Mucosa of descending colon (tissue), 3 donors: ENCODE measurements around the gene FAM107B. TPM values are rescaled to one million over a fixed set of nuclear protein-coding genes. Genes with fewer than 3 reads are reported as not detected.

Experiments
- ATAC-seq: fragments of 200-7000 bp; cut with Tn5 transposase; one replicate; pipeline ENCODE4 v1.9.1; 2020; ENCODE audit warnings: mild to moderate bottlenecking, moderate library complexity
- DNase-seq, 3 donors: peaks; one replicate each; pipeline ENCODE4 v3.0.0-alpha.2; 2020
- H3K36me3 ChIP-seq: fragments of 200-600 bp; one replicate; pipeline ENCODE4 v1.8.0; 2021; ENCODE audit warnings: low read depth, mild to moderate bottlenecking
- H3K4me1 ChIP-seq: fragments of 200-600 bp; one replicate; pipeline ENCODE4 v1.8.0; 2021; ENCODE audit warnings: low read depth, mild to moderate bottlenecking
- H3K4me3 ChIP-seq: fragments of 200-600 bp; one replicate; pipeline ENCODE4 v1.8.0; 2021; ENCODE audit warnings: mild to moderate bottlenecking
- H3K9me3 ChIP-seq: fragments of 200-600 bp; one replicate; pipeline ENCODE4 v1.8.0; 2021; ENCODE audit warnings: mild to moderate bottlenecking
- CTCF ChIP-seq: fragments of 200-600 bp; IDR thresholded peaks from one replicate; pipeline ENCODE4 v1.8.0; 2022; ENCODE audit warnings: antibody characterized with exemption, mild to moderate bottlenecking
- intact Hi-C, 2 donors: fragments of 100-400 bp; cut with DNase I in 1 of 2; cut with micrococcal nuclease in 1 of 2; formaldehyde crosslinking; loops; one replicate each; pipeline versions ENCODE4 v1.11.0 to v1.11.1; 2022; cut with DNase I, micrococcal nuclease
- total RNA-seq, 3 donors: library from RNA; stranded (reverse); fragmentation: NEBNext Ultra II Directional in 2 of 3; extraction: Animal tissue kit (Norgen Biotek cat#: 25700) in 2 of 3; gene quantifications; one replicate each; pipeline versions ENCODE4 v1.2.1 to v1.2.4, GENCODE V29; 2021 to 2023
- donor health status: DM: no; HTN: no; CAD: no; lungs with moderate emphysema.
- donor health status: DM: no; HTN: no; CAD: no.
- donor health status: DM: no; HTN: yes; CAD: no.

Gene FAM107B
- total RNA-seq, 3 donors from 2014 or later, result 45.6 to 77.7 (median 76.9) TPM

GRCh38 chr10:14502431-14502830 lies 272.3 kb downstream of the FAM107B start:
- ATAC-seq (no peak), DNase-seq (no peak)
- Histone ChIP-seq H3K9me3 (no peaks in the 10 kb centered on the region), H3K36me3 (no peaks in the 10 kb centered on the region), H3K4me3 (no peak overlapping the region), H3K4me1 (no peaks in the 10 kb centered on the region)
- no peak for TF ChIP-seq CTCF
- intact Hi-C loops, result no loop called here

GRCh38 chr10:14500172-14500765 lies 274.4 kb downstream of the FAM107B start:
- Histone ChIP-seq H3K9me3 (no peaks in the 10 kb centered on the region), H3K4me3 (no peak overlapping the region), H3K4me1 (no peaks in the 10 kb centered on the region), H3K36me3 (no peaks in the 10 kb centered on the region)
- ATAC-seq, result peak; percentile 91
- DNase-seq, result peak; percentile 62 to 72 (median 64)
- intact Hi-C loops, result no loop called here
- TF ChIP-seq CTCF, result no peak

DNA sequence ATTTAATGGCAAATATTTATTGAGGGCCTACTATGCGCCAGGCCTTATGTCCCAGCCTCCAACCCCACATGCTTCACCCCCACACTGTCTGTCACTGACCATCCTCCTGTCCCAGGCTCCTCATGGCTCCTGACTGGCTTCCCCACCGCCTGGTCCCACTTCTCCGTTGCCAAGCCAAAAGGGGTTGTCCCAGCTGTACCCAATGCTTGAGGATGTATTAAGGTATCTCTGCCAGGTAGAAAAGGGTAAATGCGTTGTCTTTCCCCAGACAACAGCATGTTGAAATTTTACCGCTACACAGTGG lies 275.1 kb downstream of the FAM107B start:
- H3K4me1 ChIP-seq, result no peaks in the 10 kb centered on the region
- no peak for TF ChIP-seq CTCF
- ATAC-seq (peak; percentile 4), DNase-seq (no peak)
- H3K4me3 ChIP-seq, result no peak overlapping the region
- no peaks in the 10 kb centered on the region for H3K36me3 ChIP-seq
- intact Hi-C loops, result no loop called here
- H3K9me3 ChIP-seq, result no peaks in the 10 kb centered on the region

GRCh38 chr10:14498326-14498725 lies 276.4 kb downstream of the FAM107B start:
- Histone ChIP-seq H3K4me1 (no peaks in the 10 kb centered on the region), H3K9me3 (no peaks in the 10 kb centered on the region), H3K36me3 (no peaks in the 10 kb centered on the region), H3K4me3 (no peak overlapping the region)
- intact Hi-C loops, result no loop called here
- ATAC-seq, result no peak
- no peak for TF ChIP-seq CTCF
- no peak for DNase-seq

GRCh38 chr10:14491811-14492210 lies 282.9 kb downstream of the FAM107B start:
- Histone ChIP-seq H3K9me3 (no peaks in the 10 kb centered on the region), H3K4me3 (no peak overlapping the region), H3K4me1 (peaks cover 5% of the 10 kb centered on the region), H3K36me3 (no peaks in the 10 kb centered on the region)
- no peak for ATAC-seq
- no peak for TF ChIP-seq CTCF
- DNase-seq, result no peak
- intact Hi-C loops, result no loop called here
